HG03575 (cell line): ENCODE data around the gene CNDP1.

ENCODE experiments used
- ATAC-seq: cut with Tn5 transposase; IDR thresholded peaks from one replicate; pipeline ENCODE4 v1.9.1; 2021; ENCODE audit not compliant: unreplicated experiment, insufficient number of reproducible peaks, low FRiP score; ENCODE audit errors: extremely low read depth

CNDP1 gene

GRCh38 chr18:74604774-74605173, 70.5 kb downstream of the CNDP1 start:
- ATAC-seq = no peak

- no peak for ATAC-seq
These were observed 74.4 kb downstream of the CNDP1 start for GRCh38 chr18:74608681-74609080.

- ATAC-seq = no peak
These were observed 75.2 kb downstream of the CNDP1 start for GRCh38 chr18:74609535-74609934.

DNA sequence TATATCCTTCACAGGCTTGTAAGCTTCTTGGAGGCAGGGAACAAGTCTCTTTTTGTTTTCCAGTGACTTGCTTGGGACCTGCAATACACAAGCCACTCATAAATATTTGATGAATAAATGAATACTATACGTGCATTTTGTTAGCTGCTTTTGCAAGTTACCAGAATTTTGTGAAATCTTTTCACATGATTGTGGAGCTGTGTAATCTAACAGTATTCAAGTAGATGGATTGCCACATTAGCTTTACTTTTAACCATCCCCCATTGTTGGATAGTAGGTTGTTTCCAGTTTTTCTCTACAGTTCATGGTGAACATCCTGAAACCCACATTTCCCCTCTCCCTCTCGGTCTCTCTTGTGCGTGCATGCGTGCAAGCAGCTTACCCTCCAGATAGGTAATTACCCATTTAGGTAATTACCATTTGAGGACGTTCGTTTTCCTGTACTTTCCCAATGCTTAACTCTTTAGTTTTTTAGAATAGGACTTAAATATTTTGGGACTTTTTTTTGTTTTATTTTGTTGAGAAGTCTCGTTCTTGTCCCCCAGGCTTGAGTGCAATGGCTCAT, 75.8 kb downstream of the CNDP1 start:
- no peak for ATAC-seq

GRCh38 chr18:74610860-74611259, 76.6 kb downstream of the CNDP1 start:
- no peak for ATAC-seq

- no peak for ATAC-seq
These were observed 77.5 kb downstream of the CNDP1 start for GRCh38 chr18:74611765-74612164.

GRCh38 chr18:74613381-74613780, 79.1 kb downstream of the CNDP1 start:
- no peak for ATAC-seq

DNA sequence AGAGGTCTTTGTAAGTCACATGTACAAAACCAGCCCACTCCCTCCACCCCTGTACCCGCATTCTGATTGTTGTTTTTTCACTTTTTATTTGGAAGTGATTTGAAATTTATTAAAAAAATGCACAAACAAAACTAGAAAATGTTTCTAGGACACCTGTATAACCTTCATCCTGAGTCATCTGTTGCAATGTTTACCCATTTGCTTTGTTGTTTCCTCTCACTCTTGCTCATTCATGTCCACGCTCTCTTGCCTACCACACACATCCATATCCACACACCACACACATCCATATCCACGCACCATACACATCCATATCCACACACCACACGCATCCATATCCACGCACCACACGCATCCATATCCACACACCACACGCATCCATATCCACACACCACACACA, 82.2 kb downstream of the CNDP1 start:
- no peak for ATAC-seq

- no peak for ATAC-seq
These were observed 83.2 kb downstream of the CNDP1 start for GRCh38 chr18:74617486-74617885.

- no peak for ATAC-seq
These were observed 87.8 kb downstream of the CNDP1 start for GRCh38 chr18:74622072-74622471.

DNA sequence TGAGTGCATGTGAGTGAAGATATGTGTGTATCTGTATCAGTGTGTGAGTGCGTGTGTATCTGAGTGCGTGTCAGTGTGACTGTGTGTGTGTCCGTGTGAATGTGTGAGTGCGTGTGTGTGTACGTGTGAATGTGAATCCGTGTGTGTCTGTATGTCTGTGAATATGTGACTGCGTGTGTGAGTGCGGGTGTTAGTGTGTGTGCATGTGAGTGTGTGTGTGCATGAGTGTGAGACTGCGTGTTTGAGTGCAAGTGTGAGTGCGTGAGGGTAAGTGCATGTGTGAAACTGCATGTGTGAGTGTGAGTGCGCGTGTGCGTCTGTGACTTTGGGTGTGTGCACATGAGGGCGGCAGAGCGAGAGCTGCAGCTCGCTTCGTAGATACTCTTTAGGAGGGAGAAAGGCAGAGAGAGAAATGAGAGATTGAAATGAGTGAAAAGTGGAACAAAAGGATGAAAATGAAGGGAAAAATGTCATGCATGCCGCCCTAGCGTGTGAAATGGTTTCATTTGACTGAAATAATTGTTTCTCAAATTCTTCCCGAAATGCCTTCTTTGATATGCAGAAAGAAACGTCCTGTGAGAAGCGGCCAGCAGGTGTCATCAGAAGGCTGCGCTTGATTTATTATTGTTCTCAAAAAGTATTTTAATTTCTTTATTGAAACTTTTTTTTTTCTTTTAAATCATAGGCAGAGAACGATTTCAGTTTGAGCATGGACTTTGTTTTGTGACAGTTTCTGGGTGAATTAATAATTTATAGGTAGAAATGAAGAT, 88.9 kb downstream of the CNDP1 start:
- no peak for ATAC-seq

DNA sequence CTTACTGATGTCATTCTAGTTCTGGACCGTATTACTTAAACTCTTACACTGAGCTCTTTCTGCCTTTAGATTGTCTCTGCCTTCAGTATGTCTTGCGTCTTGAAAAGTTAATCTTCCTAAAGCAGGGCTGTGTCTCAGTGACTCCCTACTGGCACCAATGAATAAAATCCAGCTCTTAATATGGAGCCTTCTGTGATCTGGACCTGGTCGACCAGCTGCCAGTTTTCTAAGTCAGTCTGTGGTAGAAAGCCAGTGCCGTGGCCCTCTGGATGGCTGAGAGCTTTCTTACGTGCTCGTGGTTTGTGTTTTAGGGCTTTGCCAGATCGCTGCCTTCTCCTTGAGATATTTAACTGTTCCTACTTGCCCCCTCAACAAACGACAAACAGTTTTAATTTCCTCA, 90.2 kb downstream of the CNDP1 start:
- no peak for ATAC-seq

DNA sequence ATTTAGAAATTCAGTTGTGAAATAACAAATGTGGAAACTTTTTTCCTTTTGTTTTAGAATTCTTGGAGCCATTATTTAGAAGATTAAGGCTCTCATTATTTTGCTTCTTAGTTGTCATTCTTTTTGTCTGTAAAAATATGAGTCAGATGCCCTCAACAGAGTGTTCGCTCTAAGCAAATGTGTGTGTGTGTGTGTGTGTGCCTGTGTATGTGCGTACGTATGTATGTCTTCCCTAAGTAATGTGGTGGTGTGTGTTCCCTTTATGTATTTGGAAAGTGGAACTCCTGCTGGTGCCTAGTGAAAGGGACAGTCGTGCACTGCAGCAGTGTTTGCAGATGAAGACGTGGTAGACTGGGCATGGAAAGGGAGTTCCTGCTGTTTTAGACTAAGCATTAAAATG, 90.9 kb downstream of the CNDP1 start:
- ATAC-seq = no peak

DNA sequence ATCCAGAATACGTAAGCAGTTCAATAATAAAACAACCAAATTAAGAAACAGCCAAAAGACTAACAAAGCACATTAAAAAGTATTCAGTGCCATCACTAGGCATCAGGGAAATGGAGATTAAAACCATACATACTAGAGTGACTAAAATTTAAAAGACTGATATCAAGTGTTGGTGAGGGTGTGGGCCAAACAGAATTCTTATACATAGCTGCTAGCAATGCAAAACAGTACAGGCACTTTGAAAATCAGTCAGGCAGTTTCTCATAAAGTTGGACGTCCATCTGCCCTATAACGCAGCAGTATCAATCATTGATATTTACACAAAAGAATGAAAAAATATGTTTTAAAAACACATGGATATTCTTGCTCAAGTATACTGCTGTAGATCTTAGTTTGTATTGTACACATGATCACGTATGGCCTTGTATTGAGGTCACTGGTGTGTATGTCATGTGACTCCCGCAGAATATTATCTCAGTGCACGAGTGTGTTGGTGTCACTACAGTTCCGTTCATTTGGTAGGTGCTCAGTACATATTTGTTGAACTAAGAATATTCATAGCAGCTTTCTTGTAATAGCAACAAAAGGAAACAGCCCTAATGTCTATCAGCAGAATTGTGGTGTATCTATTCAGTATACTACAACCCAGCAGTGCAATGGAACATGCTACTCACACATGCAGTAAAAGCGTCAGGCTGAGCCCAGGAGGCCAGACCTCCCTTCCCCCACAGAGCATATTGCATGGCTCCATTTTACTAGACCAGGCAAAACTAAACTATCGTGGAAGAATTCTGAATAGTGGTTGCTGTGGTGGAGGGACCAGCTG, 92.0 kb downstream of the CNDP1 start:
- no peak for ATAC-seq

DNA sequence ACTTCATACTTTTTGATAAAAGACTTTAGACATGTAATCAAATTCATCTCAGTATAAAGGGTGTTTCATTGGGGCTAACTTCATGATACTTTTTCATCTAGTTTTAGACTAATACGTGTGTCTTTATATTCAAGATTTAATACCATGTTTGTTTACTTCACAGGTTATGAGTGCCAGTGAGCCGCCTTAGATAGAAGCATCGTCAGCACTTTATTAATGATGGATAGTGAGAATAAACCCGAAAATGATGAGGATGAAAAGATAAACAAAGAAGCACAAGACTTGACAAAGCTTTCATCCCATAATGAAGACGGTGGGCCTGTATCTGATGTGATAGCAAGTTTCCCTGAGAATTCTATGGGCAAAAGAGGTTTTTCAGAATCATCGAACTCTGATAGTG, 96.5 kb downstream of the CNDP1 start:
- no peak for ATAC-seq

GRCh38 chr18:74631212-74631611, 96.9 kb downstream of the CNDP1 start:
- ATAC-seq = no peak

DNA sequence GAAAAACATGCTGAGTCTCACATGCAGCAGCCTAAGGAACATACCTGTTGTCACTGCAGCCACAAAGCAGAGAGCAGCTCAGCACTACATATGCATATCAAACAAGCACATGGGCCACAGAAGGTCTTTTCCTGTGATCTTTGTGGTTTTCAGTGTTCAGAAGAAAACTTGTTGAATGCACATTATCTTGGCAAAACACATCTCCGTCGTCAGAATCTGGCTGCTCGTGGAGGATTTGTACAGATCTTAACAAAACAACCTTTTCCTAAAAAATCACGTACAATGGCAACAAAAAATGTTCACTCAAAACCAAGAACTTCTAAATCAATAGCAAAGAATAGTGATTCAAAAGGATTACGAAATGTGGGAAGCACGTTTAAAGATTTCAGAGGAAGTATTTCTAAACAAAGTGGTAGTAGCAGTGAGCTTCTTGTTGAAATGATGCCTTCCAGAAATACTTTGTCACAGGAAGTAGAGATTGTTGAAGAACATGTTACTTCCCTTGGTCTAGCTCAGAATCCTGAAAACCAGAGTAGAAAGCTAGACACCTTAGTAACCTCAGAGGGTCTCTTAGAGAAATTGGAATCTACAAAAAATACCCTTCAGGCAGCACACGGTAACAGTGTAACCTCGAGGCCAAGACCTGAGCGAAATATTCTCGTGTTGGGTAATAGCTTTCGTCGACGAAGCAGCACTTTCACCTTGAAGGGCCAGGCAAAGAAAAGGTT, 97.5 kb downstream of the CNDP1 start:
- ATAC-seq = no peak

- ATAC-seq = no peak
These were observed 98.0 kb downstream of the CNDP1 start for GRCh38 chr18:74632351-74632679.

- no peak for ATAC-seq
These were observed 98.6 kb downstream of the CNDP1 start for GRCh38 chr18:74632856-74633255.
